ENCODE measurements around the gene PLD5. TPM values are rescaled to one million over a fixed set of nuclear protein-coding genes. Genes with fewer than 3 reads are reported as not detected.
"Not testable (repeated sequence)": the region's sequence is repeated elsewhere in the genome, so short reads cannot be mapped to it uniquely, and the experiment has no call there.

The PLD5 gene
- total RNA-seq, 1 experiment from 2014 or later = not detected

GRCh38 chr1:242120432-242120831, 404.1 kb downstream of the PLD5 start:
- no peak overlapping the region for H3K27ac ChIP-seq (ENCODE audit: low read length)
- intact Hi-C loops (cut with micrococcal nuclease; ENCODE audit: unreplicated experiment) = no loop called here
- in situ Hi-C loops (cut with HindIII; ENCODE audit: low pct_unique_long_range_greater_than_20kb, low sequenced_read_pairs) = no loop called here
- H3K4me1 ChIP-seq (ENCODE audit: control insufficient read depth, insufficient read depth, low read length) = no peaks in the 10 kb centered on the region
- H3K36me3 ChIP-seq (ENCODE audit: control insufficient read depth, insufficient read depth, low read length) = no peaks in the 10 kb centered on the region
- ATAC-seq = no peak
- TF ChIP-seq SIN3A (IDR thresholded peaks at IDR 0.05; ENCODE audit: borderline replicate concordance, insufficient read depth, low read depth, low read length) (no peak), TCF7L2 (IDR thresholded peaks at IDR 0.05; ENCODE audit: low read depth, low read length) (no peak), POLR2AphosphoS5 (IDR thresholded peaks at IDR 0.05; ENCODE audit: low read depth, low read length) (no peak), REST (IDR thresholded peaks at IDR 0.05; ENCODE audit: insufficient read depth in 1 of 2, low read depth in 2 of 2, low read length in 1 of 2) (no peak), CTCF (IDR thresholded peaks at IDR 0.05) (no peak)
- H3K27me3 ChIP-seq (ENCODE audit: control insufficient read depth, insufficient read depth, low read length) = no peaks in the 10 kb centered on the region
- no peaks in the 10 kb centered on the region for H3K9me3 ChIP-seq (ENCODE audit: control insufficient read depth, insufficient read depth, low read depth, low read length)
- CTCF ChIA-PET = no interaction called here
- POLR2A ChIA-PET = no interaction called here
- H3K4me3 ChIP-seq (ENCODE audit: low read depth in 2 of 2, low read length in 2 of 2) = no peak overlapping the region
- DNase-seq (ENCODE audit: low read depth, low spot score) = no peak
- no TSS peak for BruUV-seq (replicated peaks)

GRCh38 chr1:242100921-242101320, 423.6 kb downstream of the PLD5 start:
- BruUV-seq (replicated peaks) = no TSS peak
- intact Hi-C loops (cut with micrococcal nuclease; ENCODE audit: unreplicated experiment) = no loop called here
- Histone ChIP-seq H3K36me3 (ENCODE audit: control insufficient read depth, insufficient read depth, low read length) (no peaks in the 10 kb centered on the region), H3K27ac (ENCODE audit: low read length) (no peak overlapping the region), H3K4me3 (ENCODE audit: low read depth in 2 of 2, low read length in 2 of 2) (no peak overlapping the region), H3K27me3 (ENCODE audit: control insufficient read depth, insufficient read depth, low read length) (no peaks in the 10 kb centered on the region), H3K9me3 (ENCODE audit: control insufficient read depth, insufficient read depth, low read depth, low read length) (no peaks in the 10 kb centered on the region), H3K4me1 (ENCODE audit: control insufficient read depth, insufficient read depth, low read length) (no peaks in the 10 kb centered on the region)
- CTCF ChIA-PET = no interaction called here
- no peak for TF ChIP-seq TCF7L2 (IDR thresholded peaks at IDR 0.05; ENCODE audit: low read depth, low read length)
- in situ Hi-C loops (cut with HindIII; ENCODE audit: low pct_unique_long_range_greater_than_20kb, low sequenced_read_pairs) = no loop called here
- ATAC-seq = no peak
- DNase-seq (ENCODE audit: low read depth, low spot score) = no peak
- POLR2A ChIA-PET = no interaction called here

- POLR2A ChIA-PET; H3K36me3 ChIP-seq (ENCODE audit: control insufficient read depth, insufficient read depth, low read length); ATAC-seq; CTCF ChIA-PET; H3K4me3 ChIP-seq (ENCODE audit: low read depth in 2 of 2, low read length in 2 of 2); in situ Hi-C loops (cut with HindIII; ENCODE audit: low pct_unique_long_range_greater_than_20kb, low sequenced_read_pairs); H3K9me3 ChIP-seq (ENCODE audit: control insufficient read depth, insufficient read depth, low read depth, low read length); H3K27me3 ChIP-seq (ENCODE audit: control insufficient read depth, insufficient read depth, low read length); intact Hi-C loops (cut with micrococcal nuclease; ENCODE audit: unreplicated experiment); H3K27ac ChIP-seq (ENCODE audit: low read length); H3K4me1 ChIP-seq (ENCODE audit: control insufficient read depth, insufficient read depth, low read length); BruUV-seq (replicated peaks); DNase-seq (ENCODE audit: low read depth, low spot score): not testable (repeated sequence)
Measured at GRCh38 chr1:242097283-242097682, 427.2 kb downstream of the PLD5 start.

All from Panc1 (cell line).